NCI-H82 (cell line): ENCODE measurements around the gene PLD4.
"Not testable (repeated sequence)": the region's sequence is repeated elsewhere in the genome, so short reads cannot be mapped to it uniquely, and the experiment has no call there.

Source experiments
- DNase-seq: peaks from one replicate; lab custom pipeline; 2025; lab: John Stamatoyannopoulos, UW

Gene PLD4, protein sequence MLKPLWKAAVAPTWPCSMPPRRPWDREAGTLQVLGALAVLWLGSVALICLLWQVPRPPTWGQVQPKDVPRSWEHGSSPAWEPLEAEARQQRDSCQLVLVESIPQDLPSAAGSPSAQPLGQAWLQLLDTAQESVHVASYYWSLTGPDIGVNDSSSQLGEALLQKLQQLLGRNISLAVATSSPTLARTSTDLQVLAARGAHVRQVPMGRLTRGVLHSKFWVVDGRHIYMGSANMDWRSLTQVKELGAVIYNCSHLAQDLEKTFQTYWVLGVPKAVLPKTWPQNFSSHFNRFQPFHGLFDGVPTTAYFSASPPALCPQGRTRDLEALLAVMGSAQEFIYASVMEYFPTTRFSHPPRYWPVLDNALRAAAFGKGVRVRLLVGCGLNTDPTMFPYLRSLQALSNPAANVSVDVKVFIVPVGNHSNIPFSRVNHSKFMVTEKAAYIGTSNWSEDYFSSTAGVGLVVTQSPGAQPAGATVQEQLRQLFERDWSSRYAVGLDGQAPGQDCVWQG

DNA sequence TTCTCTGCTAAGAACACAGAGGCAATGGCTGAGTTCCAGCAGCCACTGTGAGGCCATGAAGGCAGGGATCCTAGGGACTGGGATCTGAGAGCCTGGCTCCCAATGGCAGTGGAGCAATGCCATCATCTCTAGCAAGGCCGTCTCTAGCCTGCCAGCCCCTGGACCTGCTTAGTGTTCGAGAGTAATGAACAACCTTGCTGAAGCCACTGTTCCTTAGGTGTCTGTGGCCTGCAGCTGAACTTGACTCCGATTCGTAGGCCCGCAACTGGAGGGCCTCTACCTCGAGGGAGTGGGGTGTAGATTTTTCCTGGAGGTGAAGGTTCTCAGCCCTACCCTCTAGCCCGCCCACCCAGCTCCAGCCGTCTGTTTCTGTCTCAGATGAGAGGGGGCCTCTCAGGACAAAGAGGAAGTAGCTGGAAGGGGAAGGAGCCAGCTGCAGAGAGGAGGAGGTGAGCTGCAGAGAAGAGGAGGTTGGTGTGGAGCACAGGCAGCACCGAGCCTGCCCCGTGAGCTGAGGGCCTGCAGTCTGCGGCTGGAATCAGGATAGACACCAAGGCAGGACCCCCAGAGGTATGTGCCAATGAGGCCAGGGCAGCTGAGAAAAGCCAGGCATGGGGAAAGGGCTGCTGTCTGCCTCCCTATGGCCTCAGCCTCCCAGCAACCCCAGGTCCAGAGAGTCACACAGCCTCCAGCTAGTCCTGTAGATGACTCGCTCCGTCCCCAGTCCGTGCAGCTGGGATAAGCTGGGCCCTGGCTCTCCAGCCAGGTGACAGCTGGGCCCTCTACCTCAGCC is at the start of gene PLD4:
Gene PLD4, plus strand, starts transcription at position 459 of the 793 bp plus-strand sequence. CDS start 2,262 bp downstream, outside the sequence.
- DNase-seq, result no peak

DNA sequence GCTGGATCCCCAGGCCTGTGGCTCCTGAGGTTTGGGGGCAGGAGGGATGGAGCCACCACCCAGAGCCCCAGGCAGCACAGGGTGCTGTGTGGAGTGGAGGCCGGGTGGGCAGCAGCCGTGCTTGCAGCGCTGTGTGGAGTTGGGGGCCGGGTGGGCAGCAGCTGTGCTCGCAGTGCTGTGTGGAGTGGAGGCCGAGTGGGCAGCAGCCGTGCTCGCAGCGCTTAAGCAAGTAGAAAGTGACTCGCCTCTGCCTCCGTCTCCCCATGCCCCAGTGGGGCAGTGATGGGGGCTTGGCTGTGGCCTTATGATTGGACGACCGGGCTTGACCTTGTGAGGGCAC is 49.3 kb upstream of the PLD4 start:
- no peak for DNase-seq

DNA sequence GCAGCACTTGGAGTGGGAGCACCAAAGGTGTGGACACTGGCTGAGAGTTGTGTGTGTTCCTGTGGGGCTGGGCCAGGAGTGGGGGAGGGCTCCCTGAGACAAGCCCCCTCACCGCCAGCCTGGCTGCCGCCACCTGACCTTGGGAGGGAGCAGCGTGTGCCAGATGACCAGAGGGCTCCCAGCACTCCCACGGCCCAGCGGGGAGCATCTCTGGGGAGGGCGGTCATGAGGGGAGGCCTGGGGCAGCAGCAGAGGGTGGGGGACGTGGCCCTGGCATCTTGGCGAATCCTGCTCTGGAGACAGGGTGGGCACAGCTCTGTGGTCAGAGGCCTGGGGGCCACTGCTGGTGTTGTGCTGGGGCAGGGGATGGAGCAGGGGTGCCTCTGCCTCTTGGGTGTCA is 48.9 kb upstream of the PLD4 start:
- DNase-seq, result no peak

DNA sequence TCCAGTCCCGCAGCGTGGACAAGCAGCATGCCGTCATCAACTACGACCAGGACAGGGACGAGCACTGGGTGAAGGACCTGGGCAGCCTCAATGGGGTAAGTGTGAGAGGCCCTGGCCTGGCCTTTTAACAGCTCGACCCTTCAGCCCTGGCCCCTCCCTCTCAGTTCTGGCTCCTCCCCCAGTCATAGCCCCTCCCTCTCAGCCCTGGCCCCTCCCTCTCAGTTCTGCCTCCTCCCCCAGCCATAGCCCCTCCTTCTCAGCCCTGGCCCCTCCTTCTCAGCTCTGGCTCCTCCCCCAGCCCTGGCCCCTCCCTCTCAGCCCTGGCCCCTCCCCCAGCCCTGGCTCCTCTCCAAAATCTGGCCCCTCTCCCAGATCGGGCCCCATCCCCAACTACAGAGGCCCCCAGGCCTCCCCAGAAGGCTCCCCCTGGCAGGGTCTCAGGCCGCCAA is 48.4 kb upstream of the PLD4 start:
- DNase-seq, result peak; percentile 45

DNA sequence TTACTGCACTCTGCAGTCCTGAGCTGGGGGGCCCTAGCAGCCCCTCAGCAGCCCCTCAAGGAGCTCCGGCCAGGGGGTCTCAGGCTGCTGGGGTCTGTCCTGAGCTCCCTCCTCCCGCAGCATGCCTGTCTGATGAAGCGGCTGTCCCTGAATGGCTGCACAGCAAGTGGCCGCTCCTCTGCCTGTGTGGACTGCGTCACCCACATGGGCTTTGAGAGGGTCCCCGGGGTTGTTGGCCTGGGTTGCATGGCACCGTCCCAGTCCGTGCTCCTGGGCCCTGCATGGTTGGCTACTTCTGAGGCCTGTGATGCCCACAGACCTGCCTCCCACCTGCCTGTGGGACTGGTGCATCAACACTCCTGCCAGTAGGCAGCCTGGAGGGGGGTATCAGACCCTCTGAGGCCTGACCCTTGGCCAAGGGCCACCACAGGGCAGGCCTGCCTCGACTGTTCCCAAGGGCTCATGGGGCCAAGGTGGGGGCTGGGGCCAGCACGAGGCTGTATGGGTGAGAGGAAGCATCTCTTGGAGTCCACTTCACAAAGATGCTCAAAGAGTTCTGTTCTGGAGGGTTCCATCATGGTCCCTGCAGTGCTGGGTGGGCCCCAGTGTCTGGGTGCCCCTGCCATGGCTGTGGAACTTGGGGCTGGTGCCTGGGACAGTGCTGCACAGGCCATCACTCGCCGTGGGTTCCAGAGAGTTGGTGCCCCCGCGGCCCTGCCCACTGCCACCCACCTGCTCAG is 47.4 kb upstream of the PLD4 start:
- no peak for DNase-seq

DNA sequence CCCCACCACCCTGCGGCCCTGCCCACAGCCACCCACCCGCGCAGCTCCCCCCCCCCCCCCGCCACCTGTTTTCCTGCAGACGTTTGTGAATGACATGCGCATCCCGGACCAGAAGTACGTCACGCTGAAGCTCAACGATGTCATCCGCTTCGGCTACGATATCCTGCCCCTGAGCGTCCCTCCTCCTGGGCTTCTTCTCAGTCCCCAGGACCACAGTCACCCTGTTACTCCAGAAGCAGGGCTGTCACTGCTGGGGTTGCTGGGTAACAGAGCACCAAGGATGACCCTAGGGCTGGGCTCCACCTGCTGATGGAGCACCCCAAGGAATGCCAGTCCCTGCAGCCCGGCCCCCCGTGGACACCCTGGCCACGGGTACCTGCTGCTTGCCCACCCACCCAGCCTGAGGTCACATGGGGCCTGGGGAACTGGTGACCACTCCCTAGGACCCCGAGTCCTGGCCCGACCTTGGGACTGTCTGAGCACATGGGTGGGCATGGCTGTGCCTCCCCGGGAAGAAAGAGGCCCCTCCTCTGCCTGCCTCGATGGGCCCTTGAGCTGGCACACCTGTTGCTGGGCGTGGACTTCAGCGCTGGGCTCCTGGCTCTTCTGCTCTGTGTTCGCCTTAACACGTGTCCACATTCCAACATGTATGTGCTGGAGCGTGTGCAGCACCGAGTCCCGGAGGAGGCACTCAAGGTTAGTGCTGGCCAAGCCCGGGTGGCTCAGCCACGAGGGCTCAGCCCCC is 46.7 kb upstream of the PLD4 start:
- DNase-seq, result peak; percentile 11

DNA sequence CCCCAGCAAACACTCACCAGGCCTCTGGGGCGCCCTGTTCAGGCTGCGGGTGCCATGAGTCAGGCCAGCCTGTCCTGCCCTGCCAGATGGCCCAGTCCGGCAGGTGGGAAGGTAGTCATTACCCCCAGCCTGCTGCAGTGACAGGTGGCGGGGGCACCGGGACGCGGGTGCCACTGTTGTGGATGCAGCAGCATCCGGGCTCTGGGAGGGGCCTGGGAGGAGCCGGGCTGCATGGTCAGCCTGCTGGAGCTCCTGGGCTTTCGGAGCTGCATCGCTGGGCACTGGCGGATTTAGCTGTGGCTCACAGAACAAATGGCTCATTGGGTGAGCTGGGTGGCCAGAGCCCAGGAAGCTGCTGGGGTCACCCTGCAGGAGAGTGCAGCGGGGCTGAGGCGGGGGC is 46.1 kb upstream of the PLD4 start:
- peak; percentile 83 for DNase-seq

DNA sequence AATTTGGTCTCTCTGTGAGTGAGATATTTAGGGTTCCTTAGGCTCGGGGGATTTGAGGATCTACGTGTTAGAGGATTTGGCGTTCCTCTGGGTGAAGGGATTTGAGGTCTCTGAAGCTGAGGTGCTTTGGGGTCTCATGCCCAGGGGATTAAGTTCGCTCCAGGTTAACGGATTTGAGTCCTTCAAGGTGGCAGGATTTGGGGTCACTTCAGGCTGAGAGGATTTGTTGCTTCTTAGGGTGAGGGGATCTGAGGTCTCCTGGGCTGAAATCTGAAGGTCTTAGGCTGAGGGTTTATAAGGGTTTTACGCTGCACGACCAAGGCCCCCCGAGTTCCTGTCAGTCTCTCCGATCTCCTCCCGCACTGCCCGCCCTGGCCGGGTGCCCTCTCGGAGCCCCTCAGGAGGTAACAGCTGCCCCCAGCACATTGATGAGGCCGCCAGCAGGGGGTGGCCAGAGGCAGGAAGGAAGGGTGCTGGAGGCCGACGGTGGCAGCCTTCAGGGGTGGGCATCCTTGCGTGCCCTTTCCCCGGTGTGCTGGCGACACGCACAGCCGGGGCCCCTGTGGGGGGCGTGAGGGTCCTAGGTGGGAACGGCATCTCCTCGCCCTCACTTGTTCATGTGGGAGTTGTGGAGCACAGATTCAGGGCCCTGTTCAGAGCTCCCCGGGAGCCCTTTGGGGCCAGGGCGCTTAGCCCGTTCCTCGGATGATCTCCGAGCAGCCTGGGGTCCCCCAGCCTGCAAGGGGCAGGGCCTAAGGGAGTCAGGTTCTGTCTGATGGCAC is 45.3 kb upstream of the PLD4 start:
- peak; percentile 89 for DNase-seq

DNA sequence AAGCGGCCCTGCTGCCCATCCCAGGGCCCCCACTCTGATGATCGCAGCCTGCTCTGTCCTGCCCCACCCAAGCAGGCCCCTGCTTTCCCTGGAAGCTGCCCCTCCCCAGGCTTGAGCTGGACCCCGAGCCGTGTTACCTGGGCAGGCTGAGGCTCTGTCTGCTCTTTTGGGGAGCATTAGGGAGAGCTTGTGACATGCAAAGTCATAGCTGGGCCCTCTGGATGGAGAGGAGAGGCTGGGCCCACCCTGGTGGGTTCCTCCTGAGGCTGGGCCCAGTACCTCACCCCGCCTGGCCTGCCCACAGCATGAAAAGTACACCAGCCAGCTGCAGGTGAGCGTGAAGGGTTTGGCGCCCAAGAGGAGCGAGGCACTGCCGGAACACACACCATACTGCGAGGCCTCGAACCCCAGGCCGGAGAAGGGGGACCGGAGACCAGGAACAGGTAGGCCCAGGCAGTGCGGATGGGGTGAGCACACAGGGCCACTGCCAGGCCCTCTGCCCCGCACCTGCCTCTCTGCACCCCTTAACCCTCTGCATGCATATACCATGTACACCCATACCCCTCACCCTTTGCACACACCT is 44.6 kb upstream of the PLD4 start:
- DNase-seq, result no peak

DNA sequence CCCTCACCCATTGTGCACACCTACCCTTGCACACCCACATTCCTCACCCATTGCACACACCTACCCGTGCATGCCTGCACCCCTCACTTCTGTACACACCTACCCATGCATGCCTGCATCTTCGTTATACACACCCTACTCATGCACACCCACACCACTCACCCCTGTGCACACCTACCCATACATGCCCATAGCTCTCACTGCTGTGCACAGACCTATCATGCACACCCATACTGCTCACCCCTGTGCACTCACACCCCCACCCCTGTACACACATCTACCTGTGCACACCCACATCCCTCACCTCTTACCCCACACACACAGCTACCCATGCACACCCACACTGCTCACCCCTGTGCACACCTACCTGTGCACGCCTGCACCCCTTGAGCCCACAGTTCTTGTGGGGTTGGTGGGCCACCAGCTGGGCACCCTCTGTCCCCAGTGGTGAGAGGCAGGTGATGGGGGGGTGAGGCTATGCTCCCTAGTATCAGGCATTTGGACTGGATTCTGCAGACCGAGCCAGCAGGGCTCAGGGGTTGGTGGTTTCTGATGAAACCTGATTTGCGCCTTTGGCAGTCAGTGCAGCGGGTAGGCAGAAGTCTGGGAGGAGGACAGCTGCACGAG is 44.0 kb upstream of the PLD4 start:
- no peak for DNase-seq

DNA sequence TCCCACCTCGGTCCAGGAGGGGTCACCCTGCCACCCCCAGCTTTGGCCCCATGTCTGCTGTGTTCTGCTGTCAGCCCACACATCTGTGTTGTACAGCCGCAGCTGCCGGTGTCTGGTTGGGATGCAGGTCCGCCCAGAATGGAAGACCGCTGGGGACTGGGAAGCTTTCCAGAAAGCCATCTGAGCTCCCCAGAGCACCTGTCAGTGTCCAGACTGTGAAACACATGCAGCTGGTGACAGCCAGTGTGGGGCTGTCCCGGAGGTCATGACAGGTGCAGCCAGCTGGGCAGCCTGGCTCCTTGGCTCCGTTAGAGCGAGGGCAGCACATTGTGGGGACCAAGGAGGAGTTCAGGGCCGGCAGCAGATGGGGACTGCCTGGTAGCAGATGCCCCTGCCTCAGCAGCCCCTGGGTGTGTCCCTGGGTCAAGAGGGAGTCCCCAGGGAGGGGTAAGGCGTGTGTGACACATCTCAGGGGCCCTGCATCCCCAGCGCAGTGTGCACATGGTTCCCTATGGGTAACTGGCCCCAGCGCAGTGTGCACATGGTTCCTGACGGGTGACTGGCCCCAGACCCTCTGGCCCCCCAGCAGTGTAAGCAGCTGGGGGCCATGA is 43.2 kb upstream of the PLD4 start:
- peak; percentile 81 for DNase-seq

DNA sequence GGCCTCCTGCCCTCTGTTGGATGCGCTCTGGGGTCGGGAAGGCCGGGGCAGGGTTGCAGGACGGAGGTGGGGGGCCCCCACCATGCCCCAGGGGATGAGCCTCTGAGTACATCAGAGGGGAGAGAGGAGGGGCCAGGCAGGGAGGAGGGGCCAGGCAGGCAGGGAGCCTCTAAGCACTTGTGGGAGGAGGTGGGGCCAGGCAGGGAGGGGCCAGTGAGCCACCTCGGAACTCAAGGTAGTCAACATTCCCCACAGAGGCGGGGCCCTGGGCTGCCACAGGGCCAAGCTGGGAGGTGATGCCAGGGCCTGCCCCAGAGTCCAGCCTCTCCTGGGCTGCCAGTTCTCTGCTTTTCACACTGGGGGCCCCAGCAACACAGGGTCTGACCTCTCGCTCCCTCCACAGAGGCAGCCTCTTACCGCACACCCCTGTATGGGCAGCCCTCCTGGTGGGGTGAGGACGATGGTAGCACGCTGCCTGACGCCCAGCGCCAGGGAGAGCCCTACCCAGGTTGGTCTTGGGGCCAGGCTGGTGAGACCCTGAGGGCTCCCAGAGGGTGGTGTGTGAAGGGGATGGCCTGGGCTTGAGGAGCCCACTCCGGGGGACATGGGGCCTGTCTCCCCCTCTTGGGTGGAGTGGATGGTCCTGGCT is 42.2 kb upstream of the PLD4 start:
- peak; percentile 87 for DNase-seq

DNA sequence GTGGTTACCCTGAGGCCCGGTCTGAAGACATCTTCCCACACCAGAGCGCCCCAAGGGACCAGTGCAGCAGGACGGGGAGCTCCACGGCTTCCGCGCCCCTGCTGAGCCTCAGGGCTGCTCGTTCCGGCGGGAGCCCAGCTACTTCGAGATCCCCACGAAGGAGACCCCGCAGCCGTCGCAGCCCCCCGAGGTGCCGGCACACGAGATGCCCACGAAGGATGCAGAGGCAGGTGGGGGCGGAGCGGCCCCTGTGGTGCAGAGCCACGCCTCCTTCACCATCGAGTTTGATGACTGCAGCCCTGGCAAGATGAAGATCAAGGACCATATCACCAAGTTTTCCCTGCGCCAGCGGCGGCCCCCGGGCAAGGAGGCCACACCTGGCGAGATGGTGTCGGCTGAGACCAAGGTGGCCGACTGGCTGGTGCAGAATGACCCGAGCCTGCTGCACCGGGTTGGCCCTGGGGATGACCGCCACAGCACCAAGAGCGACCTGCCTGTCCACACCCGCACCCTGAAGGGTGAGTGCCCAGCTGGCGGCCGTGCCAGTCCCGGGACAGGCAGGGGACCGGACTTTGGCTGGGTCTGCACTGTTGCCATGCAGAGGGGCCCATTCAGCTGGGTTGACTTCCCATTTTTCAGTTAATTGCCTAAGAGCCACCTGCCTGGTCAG is 41.6 kb upstream of the PLD4 start:
- DNase-seq, result no peak

DNA sequence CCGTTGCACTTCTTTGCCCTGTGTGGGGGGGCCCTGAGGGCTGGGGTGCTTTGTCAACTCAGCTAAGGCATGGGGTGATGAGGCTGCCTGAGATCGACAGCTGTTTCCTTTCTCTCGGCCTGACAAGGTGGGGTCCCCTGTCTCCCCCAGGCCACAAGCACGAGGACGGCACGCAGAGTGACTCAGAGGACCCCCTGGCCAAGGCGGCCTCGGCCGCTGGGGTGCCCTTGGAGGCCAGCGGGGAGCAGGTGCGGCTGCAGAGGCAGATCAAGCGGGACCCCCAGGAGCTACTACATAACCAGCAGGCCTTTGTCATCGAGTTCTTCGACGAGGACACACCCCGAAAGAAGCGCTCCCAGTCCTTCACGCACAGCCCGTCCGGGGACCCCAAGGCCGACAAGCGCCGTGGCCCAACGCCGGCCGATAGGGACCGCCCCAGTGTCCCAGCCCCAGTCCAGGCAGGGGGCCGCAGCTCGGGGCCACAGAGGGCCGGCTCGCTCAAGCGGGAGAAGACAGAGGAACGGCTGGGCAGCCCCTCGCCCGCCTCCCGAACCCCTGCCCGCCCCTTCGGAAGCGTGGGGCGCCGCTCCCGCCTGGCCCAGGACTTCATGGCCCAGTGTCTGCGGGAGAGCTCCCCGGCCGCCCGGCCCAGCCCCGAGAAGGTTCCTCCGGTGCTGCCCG is 40.9 kb upstream of the PLD4 start:
- DNase-seq, result no peak

DNA sequence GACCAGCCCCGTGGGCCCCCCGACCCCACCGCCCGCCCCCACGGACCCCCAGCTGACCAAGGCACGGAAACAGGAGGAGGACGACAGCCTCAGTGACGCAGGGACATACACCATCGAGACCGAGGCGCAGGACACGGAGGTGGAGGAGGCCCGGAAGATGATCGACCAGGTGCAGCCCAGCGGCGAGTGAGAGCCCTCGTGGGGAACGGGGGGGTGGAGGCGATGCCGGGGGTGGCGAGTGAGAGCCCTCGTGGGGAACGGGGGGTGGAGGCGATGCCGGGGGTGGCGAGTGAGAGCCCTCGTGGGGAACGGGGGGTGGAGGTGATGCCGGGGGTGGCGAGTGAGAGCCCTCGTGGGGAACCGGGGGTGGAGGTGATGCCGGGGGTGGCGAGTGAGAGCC is 40.3 kb upstream of the PLD4 start:
- not testable (repeated sequence) for DNase-seq

DNA sequence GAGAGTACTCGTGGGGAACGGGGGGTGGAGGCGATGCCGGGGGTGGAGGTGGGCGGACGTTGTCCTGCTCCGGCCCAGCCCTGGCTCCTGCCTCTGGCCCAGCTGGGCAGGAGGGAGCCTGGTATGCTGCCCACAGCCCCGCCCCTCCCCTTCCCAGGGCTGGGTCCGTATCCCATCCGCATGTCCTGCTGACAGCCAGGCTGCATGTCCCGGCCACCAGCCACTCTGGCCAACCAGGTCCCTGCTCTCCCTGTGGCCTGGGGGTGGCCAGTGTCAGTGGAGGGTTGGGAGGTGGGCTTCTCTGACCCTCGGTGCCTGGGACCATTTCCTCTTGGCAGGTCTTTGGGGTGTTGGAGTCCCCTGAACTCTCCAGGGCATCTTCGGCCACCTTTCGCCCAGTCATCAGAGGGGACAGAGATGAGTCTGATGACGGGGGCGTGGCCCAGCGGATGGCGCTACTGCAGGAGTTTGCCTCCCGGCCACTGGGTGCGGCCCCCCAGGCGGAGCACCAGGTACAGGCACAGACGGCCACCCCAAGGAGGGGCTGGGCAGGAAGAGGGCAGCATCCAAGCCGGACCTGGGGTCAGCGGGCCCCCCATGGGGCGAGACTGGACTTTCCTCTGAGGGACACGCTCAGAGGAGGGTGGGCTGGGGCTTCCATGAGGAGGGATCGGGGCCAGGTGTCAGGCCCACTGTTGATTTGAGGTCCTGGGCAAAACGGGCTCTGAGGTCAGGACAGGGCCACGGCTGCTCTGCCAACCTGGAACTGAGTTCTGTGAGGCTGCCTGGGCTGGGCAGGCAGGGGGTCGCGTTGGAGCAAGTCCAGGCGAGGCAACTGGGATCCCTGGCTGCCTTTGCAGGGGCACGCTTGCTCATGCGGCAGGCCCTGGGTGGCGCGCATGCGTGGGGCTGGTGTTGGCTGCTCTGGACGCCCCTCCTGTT is 39.4 kb upstream of the PLD4 start:
- no peak for DNase-seq
